Psoas muscle (tissue), 8 donors: ENCODE data around the gene FILIP1. TPM values are rescaled to one million over a fixed set of nuclear protein-coding genes. Genes with fewer than 3 reads are reported as not detected.

ENCODE experiments used
- ATAC-seq, 4 donors: fragments of 200-7000 bp; cut with Tn5 transposase; one replicate each; pipeline ENCODE4 v1.9.1; 2020; ENCODE audit warnings: moderate library complexity in 3 of 4, mild to moderate bottlenecking in 2 of 4
- DNase-seq, 2 donors: peaks; one replicate each; pipeline ENCODE4 v3.0.0-alpha.2; 2020
- H3K27ac ChIP-seq: fragments of 200-600 bp; one replicate; pipeline ENCODE4 v1.8.0; 2022
- H3K27me3 ChIP-seq, 3 donors: fragments of 200-600 bp in 1 of 3; one replicate each; pipeline versions ENCODE4 v1.6.1 to v1.8.0; 2013 to 2022; ENCODE audit warnings: low read length in 2 of 3, mild to moderate bottlenecking in 2 of 3, moderate library complexity in 1 of 3; ENCODE audit not compliant: insufficient read depth in 3 of 3
- H3K36me3 ChIP-seq, 2 donors: fragments of 200-600 bp in 1 of 2; one replicate each; pipeline versions ENCODE4 v1.6.1 to v1.8.0; 2013 to 2022; ENCODE audit warnings: low read depth in 1 of 2, mild to moderate bottlenecking in 1 of 2, moderate library complexity in 1 of 2; ENCODE audit not compliant: insufficient read depth in 1 of 2
- H3K4me1 ChIP-seq: fragments of 200-600 bp; one replicate; pipeline ENCODE4 v1.8.0; 2022
- H3K4me3 ChIP-seq: fragments of 200-600 bp; one replicate; pipeline ENCODE4 v1.8.0; 2022; ENCODE audit warnings: mild to moderate bottlenecking
- H3K9me3 ChIP-seq: fragments of 200-600 bp; one replicate; pipeline ENCODE4 v1.8.0; 2022
- whole genome bisulfite sequencing, 3 donors: extraction: QIAGEN DNeasy Blood & Tissue Kit; methylation state at CpG; one replicate each; pipeline versions ENCODE4 v1.1.6 to v1.1.7; 2013; 5-methylcytosine and 5-hydroxymethylcytosine counted together
- intact Hi-C, 2 donors: fragments of 100-400 bp; cut with DNase I; formaldehyde crosslinking; loops; one replicate each; pipeline versions ENCODE4 v1.11.0 to v1.14.2; 2022
- polyA plus RNA-seq, 3 donors: library from polyadenylated mRNA; stranded (reverse); fragments of 200-250 nt; gene quantifications; one replicate each; pipeline ENCODE4 v1.2.3, GENCODE V29; 2013
- total RNA-seq, 4 donors: library from RNA; stranded (reverse); fragmentation: NEBNext Ultra II Directional in 2 of 4; extraction: Animal tissue kit (Norgen Biotek cat#: 25700) in 2 of 4; gene quantifications; one replicate each; pipeline versions ENCODE4 v1.2.1 to v1.2.4, GENCODE V29; 2021 to 2023
- TF ChIP-seq, protein P1 (sequence below): fragments of 200-600 bp; IDR thresholded peaks from one replicate; pipeline ENCODE4 v1.8.0; 2022; ENCODE audit warnings: antibody characterized with exemption
- donor health status: healthy with polysubstance abuse.
- donor health status: DM: no; HTN: no; CAD: no; lungs with moderate emphysema.
- donor health status: Bipolar disorder and iron deficiency.
- donor health status: healthy.
- donor health status: DM: yes; HTN: yes; CAD: no.
- donor health status: DM: no; HTN: no; CAD: no.
- donor health status: DM: no; HTN: no; CAD: no.
- donor health status: DM: yes; HTN: yes; CAD: no.

The FILIP1 gene
- total and polyA plus RNA-seq, 7 donors = 2.8 to 129 (median 71.5) TPM

DNA sequence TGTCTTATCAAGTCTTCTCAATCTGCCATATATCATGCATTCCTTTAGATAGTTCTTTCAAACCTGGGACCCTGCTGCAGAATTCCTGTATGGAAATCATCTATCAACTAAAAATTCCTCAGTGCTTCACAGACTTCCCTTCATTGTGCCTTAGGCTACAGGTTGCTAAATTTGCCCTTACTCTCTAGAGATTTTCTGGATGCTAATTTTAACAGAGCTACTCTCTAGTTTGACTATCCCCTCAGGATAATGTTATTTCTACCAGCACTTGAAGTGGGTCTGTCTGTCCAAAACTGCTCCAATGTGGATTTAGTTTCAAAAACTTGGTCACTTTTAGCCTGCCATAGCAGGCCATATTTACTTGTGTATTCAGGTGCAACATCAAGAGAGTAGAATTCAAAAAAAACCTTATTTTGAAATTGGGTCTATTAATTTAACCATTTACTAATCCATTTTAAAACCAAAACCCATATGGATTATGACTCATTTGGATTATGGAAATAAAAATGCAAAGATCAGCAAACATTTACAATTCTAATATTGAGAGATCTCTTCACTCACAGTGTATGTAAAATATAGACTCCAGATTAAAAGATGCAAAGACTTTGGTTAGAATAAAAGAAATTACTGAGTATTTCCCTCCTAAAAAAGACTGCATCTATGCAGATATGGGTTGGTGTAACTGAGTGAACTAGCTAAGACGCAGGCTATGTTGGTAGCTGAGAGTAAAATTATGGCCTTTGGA is 236.1 kb downstream of the FILIP1 start:
- TF ChIP-seq, protein P1, sequence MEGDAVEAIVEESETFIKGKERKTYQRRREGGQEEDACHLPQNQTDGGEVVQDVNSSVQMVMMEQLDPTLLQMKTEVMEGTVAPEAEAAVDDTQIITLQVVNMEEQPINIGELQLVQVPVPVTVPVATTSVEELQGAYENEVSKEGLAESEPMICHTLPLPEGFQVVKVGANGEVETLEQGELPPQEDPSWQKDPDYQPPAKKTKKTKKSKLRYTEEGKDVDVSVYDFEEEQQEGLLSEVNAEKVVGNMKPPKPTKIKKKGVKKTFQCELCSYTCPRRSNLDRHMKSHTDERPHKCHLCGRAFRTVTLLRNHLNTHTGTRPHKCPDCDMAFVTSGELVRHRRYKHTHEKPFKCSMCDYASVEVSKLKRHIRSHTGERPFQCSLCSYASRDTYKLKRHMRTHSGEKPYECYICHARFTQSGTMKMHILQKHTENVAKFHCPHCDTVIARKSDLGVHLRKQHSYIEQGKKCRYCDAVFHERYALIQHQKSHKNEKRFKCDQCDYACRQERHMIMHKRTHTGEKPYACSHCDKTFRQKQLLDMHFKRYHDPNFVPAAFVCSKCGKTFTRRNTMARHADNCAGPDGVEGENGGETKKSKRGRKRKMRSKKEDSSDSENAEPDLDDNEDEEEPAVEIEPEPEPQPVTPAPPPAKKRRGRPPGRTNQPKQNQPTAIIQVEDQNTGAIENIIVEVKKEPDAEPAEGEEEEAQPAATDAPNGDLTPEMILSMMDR = no peak
- H3K27ac ChIP-seq = no peak overlapping the region
- intact Hi-C loops = no loop called here
- no peaks in the 10 kb centered on the region for H3K27me3 ChIP-seq
- no peaks in the 10 kb centered on the region for H3K9me3 ChIP-seq
- WGBS, 3 donors = 93 to 97% (median 96%) methylated on average over 1 of the region's 1 CpG
- peaks cover 2 to 72% of the 10 kb centered on the region in 2 donors for H3K36me3 ChIP-seq
- H3K4me3 ChIP-seq = no peak overlapping the region
- ATAC-seq (no peak), DNase-seq (no peak)
- H3K4me1 ChIP-seq = no peaks in the 10 kb centered on the region

DNA sequence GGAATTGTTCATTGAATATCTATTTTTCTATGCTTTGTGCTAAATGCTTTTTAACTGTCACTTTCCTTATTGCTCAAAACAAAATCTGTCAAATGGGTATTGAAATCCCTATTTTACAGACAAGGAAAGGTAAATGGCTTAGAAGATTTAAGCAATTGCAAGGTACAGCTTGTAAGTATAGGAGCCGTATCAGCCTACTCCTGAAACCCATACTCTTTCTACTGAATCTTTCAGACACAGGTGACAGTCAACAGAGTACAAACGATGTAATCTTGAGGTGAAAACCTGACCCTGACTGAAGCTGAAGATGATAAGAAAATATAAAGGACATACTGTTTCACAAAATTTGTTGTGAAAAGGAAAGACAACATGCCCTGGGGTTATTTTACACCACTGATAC is 243.0 kb downstream of the FILIP1 start:
- DNase-seq (no peak), ATAC-seq (no peak)
- peaks cover 2 to 25% of the 10 kb centered on the region in 2 donors for H3K36me3 ChIP-seq
- no peaks in the 10 kb centered on the region for H3K4me1 ChIP-seq
- 86 to 93% (median 87%) methylated on average over 2 of the region's 2 CpGs for WGBS, 3 donors
- TF ChIP-seq, protein P1 = no peak
- H3K4me3 ChIP-seq = no peak overlapping the region
- intact Hi-C loops = no loop called here
- H3K9me3 ChIP-seq = no peaks in the 10 kb centered on the region
- no peak overlapping the region for H3K27ac ChIP-seq
- H3K27me3 ChIP-seq = no peaks in the 10 kb centered on the region

DNA sequence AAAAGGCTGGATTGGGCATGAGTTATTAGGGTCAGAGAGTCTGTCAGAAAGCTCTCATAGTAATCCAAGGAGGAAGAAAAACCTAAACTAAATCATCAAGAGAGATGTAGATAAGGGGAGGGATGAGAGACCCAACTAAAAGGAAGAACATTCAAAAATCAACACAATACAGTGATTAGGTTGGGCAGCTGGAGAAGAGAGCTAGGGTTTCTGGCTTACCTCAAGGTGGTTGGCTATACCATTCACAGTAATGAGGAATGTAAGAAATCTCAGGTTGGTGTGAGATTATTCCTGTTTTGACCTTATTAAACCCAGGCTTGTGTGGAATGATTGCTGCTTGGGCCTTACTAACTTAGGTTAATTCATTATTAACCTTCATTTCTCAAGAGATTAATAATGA is 243.8 kb downstream of the FILIP1 start:
- H3K9me3 ChIP-seq = no peaks in the 10 kb centered on the region
- H3K27ac ChIP-seq = no peak overlapping the region
- H3K4me3 ChIP-seq = no peak overlapping the region
- no peaks in the 10 kb centered on the region for H3K4me1 ChIP-seq
- DNase-seq (no peak), ATAC-seq (no peak)
- intact Hi-C loops = no loop called here
- H3K27me3 ChIP-seq = no peaks in the 10 kb centered on the region
- TF ChIP-seq, protein P1 = no peak
- peaks cover 2 to 18% of the 10 kb centered on the region in 2 donors for H3K36me3 ChIP-seq

DNA sequence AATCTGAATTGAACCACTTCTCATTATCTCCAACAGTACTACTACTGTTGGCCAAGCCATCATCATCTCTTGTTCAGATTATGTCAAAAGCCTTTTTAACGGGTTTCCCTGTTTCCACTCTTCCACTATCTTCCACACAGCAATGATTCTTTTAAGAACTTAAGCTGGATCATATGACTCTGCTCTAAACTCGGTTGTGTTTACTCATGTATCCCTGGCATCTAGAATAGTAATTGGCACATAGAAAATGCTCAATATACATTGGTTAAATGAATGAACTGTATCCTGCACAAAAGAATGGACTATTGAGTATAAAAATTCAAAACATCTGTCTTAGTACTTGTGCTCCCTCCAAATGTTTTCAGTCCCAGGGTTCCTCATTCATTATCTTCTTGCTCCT is 247.2 kb downstream of the FILIP1 start:
- Histone ChIP-seq H3K36me3 (peaks cover 0 to 4% of the 10 kb centered on the region in 2 donors), H3K4me3 (no peak overlapping the region), H3K9me3 (no peaks in the 10 kb centered on the region), H3K27ac (no peak overlapping the region), H3K4me1 (peaks cover 14% of the 10 kb centered on the region), H3K27me3 (no peaks in the 10 kb centered on the region)
- 48 to 56% (median 50%) methylated on average over 2 of the region's 2 CpGs for WGBS, 3 donors
- ATAC-seq (no peak), DNase-seq (no peak)
- intact Hi-C loops = no loop called here
- TF ChIP-seq, protein P1 = no peak
